ENCODE results near the gene TRABD.

- TF ChIP-seq POLR2A (IDR thresholded peaks at IDR 0.05): no peak
- no peak for TF ChIP-seq CTCF (IDR thresholded peaks at IDR 0.05)
- no peak for TF ChIP-seq POLR2AphosphoS5 (IDR thresholded peaks at IDR 0.05)
- TF ChIP-seq EP300 (IDR thresholded peaks at IDR 0.05): no peak
These were observed 15.7 kb downstream of the TRABD start for GRCh38 chr22:50201191-50202129.
